Right lobe of liver (tissue), 4 donors: ENCODE results near the gene LASP1.

Experiments used
- CTCF ChIP-seq, 4 donors: fragments of 200-600 bp in 3 of 4; fragments of 450-650 bp in 1 of 4; IDR thresholded peaks; one replicate each; pipeline versions ENCODE4 v1.5.1 to v1.8.0; 2016 to 2022; ENCODE audit warnings: antibody characterized with exemption in 4 of 4, mild to moderate bottlenecking in 2 of 4
- POLR2A ChIP-seq: fragments of 450-650 bp; IDR thresholded peaks from one replicate; pipeline ENCODE4 v1.6.1; 2017; ENCODE audit warnings: antibody characterized with exemption, mild to moderate bottlenecking
- donor health status: DM: no; HTN: no; CAD: no.
- donor health status: DM: no; HTN: no; CAD: no.
- donor health status: DM: no; HTN: yes; CAD: no.

- no peak for TF ChIP-seq CTCF (IDR thresholded peaks at IDR 0.05)
- TF ChIP-seq POLR2A, result peak; percentile 81
These were observed 44.7 kb upstream of the LASP1 start, which contains the start of gene CWC25 for GRCh38 chr17:38824899-38825761.
